HEK293T (cell line): ENCODE results near the gene FRMPD1.

Experiments used
- CTCF ChIA-PET: fragments of 350-600 bp; formaldehyde crosslinking; extraction: SDS; loops from one replicate; lab custom pipeline; 2021; ENCODE audit warnings: antibody characterized with exemption, inconsistent platforms; lab: Yijun Ruan, JAX
- POLR2A ChIA-PET: fragments of 350-600 bp; formaldehyde crosslinking; extraction: SDS; loops from one replicate; lab custom pipeline; 2020; ENCODE audit warnings: antibody characterized with exemption, inconsistent platforms; lab: Yijun Ruan, JAX
- DNase-seq: peaks from one replicate; pipeline ENCODE4 v3.0.0; 2012; ENCODE audit warnings: mixed read lengths; ENCODE audit errors: extremely low spot score
- ARNT ChIP-seq: fragments of 450-650 bp; IDR thresholded peaks from 2 replicates; pipeline ENCODE4 v1.6.1; 2017; ENCODE audit warnings: mild to moderate bottlenecking
- BHLHE40 ChIP-seq: fragments of 450-650 bp; IDR thresholded peaks from 2 replicates; pipeline ENCODE4 v1.6.1; 2016; ENCODE audit warnings: mild to moderate bottlenecking, moderate library complexity, borderline replicate concordance
- CTBP1 ChIP-seq: fragments of 450-650 bp; IDR thresholded peaks from 2 replicates; pipeline ENCODE4 v1.6.1; 2016; ENCODE audit warnings: borderline replicate concordance
- ELF4 ChIP-seq: fragments of 450-650 bp; IDR thresholded peaks from 2 replicates; pipeline ENCODE4 v1.6.1; 2017; ENCODE audit warnings: antibody characterized with exemption
- FOXA1 ChIP-seq: fragments of 450-650 bp; IDR thresholded peaks from 2 replicates; pipeline ENCODE4 v1.6.1; 2016; ENCODE audit warnings: mild to moderate bottlenecking
- FOXK2 ChIP-seq: fragments of 450-650 bp; IDR thresholded peaks from 2 replicates; pipeline ENCODE4 v1.6.1; 2016; ENCODE audit warnings: mild to moderate bottlenecking
- FOXM1 ChIP-seq: fragments of 450-650 bp; IDR thresholded peaks from 2 replicates; pipeline ENCODE4 v1.6.1; 2017; ENCODE audit warnings: mild to moderate bottlenecking, borderline replicate concordance
- HDGF ChIP-seq: fragments of 450-650 bp; IDR thresholded peaks from 2 replicates; pipeline ENCODE4 v1.6.1; 2017; ENCODE audit warnings: antibody characterized with exemption, borderline replicate concordance
- L3MBTL2 ChIP-seq: fragments of 450-650 bp; conservative IDR thresholded peaks from 2 replicates; pipeline ENCODE4 v1.6.1; 2016; ENCODE audit warnings: mild to moderate bottlenecking
- LEF1 ChIP-seq: fragments of 450-650 bp; IDR thresholded peaks from 2 replicates; pipeline ENCODE4 v1.6.1; 2017; ENCODE audit warnings: mild to moderate bottlenecking, borderline replicate concordance
- NFRKB ChIP-seq: fragments of 450-650 bp; IDR thresholded peaks from 2 replicates; pipeline ENCODE4 v1.6.1; 2016; ENCODE audit warnings: mild to moderate bottlenecking, moderate library complexity
- SP1 ChIP-seq: fragments of 450-650 bp; IDR thresholded peaks from 2 replicates; pipeline ENCODE4 v1.6.1; 2017
- SUZ12 ChIP-seq: fragments of 450-650 bp; IDR thresholded peaks from 2 replicates; pipeline ENCODE4 v1.6.1; 2016; ENCODE audit warnings: mild to moderate bottlenecking
- TARDBP ChIP-seq: fragments of 450-650 bp; IDR thresholded peaks from 2 replicates; pipeline ENCODE4 v1.6.1; 2016
- ZNF384 ChIP-seq: fragments of 450-650 bp; IDR thresholded peaks from 2 replicates; pipeline ENCODE4 v1.6.1; 2016
- TF ChIP-seq, protein P1 (sequence below): fragments of 450-650 bp; IDR thresholded peaks from 2 replicates; pipeline ENCODE4 v1.6.1; 2016

The FRMPD1 gene

GRCh38 chr9:37660691-37661090 is 9.9 kb downstream of the FRMPD1 start:
- no peak for DNase-seq
- TF ChIP-seq SUZ12 (no peak), ARNT (no peak)
- TF ChIP-seq, protein P1, sequence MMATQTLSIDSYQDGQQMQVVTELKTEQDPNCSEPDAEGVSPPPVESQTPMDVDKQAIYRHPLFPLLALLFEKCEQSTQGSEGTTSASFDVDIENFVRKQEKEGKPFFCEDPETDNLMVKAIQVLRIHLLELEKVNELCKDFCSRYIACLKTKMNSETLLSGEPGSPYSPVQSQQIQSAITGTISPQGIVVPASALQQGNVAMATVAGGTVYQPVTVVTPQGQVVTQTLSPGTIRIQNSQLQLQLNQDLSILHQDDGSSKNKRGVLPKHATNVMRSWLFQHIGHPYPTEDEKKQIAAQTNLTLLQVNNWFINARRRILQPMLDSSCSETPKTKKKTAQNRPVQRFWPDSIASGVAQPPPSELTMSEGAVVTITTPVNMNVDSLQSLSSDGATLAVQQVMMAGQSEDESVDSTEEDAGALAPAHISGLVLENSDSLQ = no peak
- POLR2A ChIA-PET = no interaction called here
- CTCF ChIA-PET = no interaction called here

- TF ChIP-seq SP1 (no peak), ARNT (no peak), LEF1 (no peak), TARDBP (no peak), NFRKB (no peak), HDGF (no peak), L3MBTL2 (no peak), BHLHE40 (no peak), FOXA1 (no peak), FOXK2 (no peak), SUZ12 (no peak), CTBP1 (no peak)
- ChIA-PET CTCF (no interaction called here), POLR2A (no interaction called here)
- no peak for DNase-seq
These were observed 13.2 kb downstream of the FRMPD1 start for GRCh38 chr9:37663926-37664325.

DNA sequence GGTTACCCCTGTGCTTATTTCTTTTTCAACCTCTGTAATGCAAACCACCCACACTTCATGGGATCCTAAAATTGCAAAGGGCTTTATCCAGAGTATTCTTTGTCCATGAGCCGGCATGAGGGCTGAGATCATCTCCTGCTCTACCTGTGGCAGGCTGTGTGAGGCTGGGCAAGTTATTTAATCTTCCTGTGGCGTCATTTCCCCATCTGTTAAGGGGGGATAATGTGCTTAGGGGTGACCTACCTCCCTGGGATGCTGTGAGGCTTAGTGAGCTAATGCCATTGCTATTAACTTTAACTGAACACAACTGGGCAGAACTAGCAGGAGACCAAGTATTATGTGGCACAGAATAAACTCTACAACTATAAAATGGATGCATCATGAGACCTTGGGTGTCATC is 17.0 kb downstream of the FRMPD1 start:
- DNase-seq = no peak
- ChIA-PET POLR2A (no interaction called here), CTCF (no interaction called here)
- TF ChIP-seq FOXA1 (no peak), NFRKB (no peak), ARNT (no peak), FOXK2 (no peak), SP1 (no peak), LEF1 (no peak), ZNF384 (no peak), L3MBTL2 (no peak), ELF4 (no peak), HDGF (no peak), BHLHE40 (no peak), SUZ12 (no peak), CTBP1 (no peak), FOXM1 (no peak), TARDBP (no peak)
- TF ChIP-seq, protein P1 = no peak

DNA sequence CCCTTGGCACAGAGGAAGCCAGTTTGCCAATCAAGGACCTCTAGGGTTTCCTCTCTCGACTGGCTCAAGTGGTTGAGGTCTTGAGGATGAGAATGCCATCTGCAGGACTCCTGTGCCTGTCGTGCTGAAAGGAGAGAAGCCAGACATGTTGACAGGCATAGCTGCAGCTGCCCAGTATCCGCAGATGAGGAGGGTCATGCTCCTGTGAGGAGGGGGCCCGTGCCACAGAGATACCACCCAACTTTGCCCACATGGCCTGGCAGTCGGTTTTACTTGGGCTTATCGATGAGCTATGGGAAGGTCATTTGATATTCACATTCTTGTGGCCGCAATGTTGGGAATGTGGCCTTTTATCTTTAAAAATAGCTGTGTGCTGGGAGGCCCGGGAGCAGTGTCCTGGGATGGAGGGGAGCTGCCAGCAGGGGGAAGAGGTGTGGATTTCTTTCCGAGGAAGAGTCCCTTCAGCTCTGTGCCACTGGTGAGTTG is 17.4 kb downstream of the FRMPD1 start:
- peak; percentile 46 for DNase-seq
- TF ChIP-seq L3MBTL2 (no peak), SUZ12 (no peak), BHLHE40 (no peak), ARNT (no peak), NFRKB (no peak), TARDBP (no peak), SP1 (no peak), ZNF384 (no peak), FOXK2 (no peak), FOXA1 (no peak), ELF4 (no peak), HDGF (no peak), FOXM1 (no peak), LEF1 (no peak), CTBP1 (no peak)
- TF ChIP-seq, protein P1 = no peak
- ChIA-PET CTCF (no interaction called here), POLR2A (no interaction called here)

DNA sequence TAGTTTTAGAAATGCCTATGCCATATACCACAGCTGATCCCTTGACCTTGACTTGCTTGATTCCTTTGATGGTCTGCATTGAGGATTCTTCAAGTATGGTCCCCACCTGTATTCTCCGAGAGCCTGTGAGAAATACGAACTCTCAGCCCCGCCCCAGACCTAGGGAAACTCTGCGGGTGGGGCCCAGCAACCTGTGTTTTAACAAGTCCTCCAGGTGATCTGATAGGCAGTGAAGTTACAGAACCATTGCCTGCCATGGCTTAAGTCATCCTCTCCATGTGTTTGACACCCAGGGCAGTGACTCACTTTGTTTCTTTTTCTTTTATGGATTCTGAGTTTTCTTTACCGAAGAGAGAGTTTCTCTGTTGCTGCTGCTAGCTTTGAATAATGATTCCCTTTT is 18.5 kb downstream of the FRMPD1 start:
- DNase-seq = no peak
- TF ChIP-seq LEF1 (no peak), ARNT (no peak), CTBP1 (no peak), ZNF384 (no peak), SP1 (no peak), ELF4 (no peak), FOXK2 (no peak), L3MBTL2 (no peak), FOXM1 (no peak), TARDBP (no peak), SUZ12 (no peak)
- TF ChIP-seq, protein P1 = no peak
- CTCF ChIA-PET = no interaction called here
- POLR2A ChIA-PET = no interaction called here

- ChIA-PET POLR2A (no interaction called here), CTCF (no interaction called here)
- no peak for DNase-seq
- TF ChIP-seq ARNT (no peak), NFRKB (no peak), ZNF384 (no peak), TARDBP (no peak), L3MBTL2 (no peak)
- TF ChIP-seq, protein P1 = no peak
These were observed 24.9 kb downstream of the FRMPD1 start for GRCh38 chr9:37675661-37676060.
